ENCODE measurements around the gene GPR158. TPM values are rescaled to one million over a fixed set of nuclear protein-coding genes. Genes with fewer than 3 reads are reported as not detected.

Gene GPR158
- total and polyA plus RNA-seq, 9 of the 15 experiments (the other 6 are each of a cell fraction or from before 2014, with no cell fraction given) = 4.0 to 7.6 (median 5.0) TPM

GRCh38 chr10:25451401-25451800 lies 276.6 kb downstream of the GPR158 start:
- H3K27ac ChIP-seq (ENCODE audit: extremely low read depth, low read depth, low read length) = no peak overlapping the region
- no peaks in the 10 kb centered on the region for H3K9me3 ChIP-seq (replicated peaks; ENCODE audit: control insufficient read depth, insufficient read depth, low read depth, low read length)
- no peaks in the 10 kb centered on the region for H4K20me1 ChIP-seq (replicated peaks; ENCODE audit: control insufficient read depth, insufficient read depth, low read length)
- TF ChIP-seq CEBPG (CRISPR knock-in tag; IDR thresholded peaks at IDR 0.05) (no peak), CEBPG (tag; conservative IDR thresholded peaks at IDR 0.05 in 1 of 2, IDR thresholded peaks at IDR 0.05 in 1 of 2) (no peak), ID3 (CRISPR knock-in tag; IDR thresholded peaks at IDR 0.05) (no peak), ID3 (tag; IDR thresholded peaks at IDR 0.05) (no peak), ZNF253 (CRISPR knock-in tag; conservative IDR thresholded peaks at IDR 0.05) (no peak), ERF (CRISPR knock-in tag; IDR thresholded peaks at IDR 0.05) (no peak), HNRNPK (IDR thresholded peaks at IDR 0.05; ENCODE audit: low read depth, low read length, poor library complexity, severe bottlenecking) (no peak), SNRNP70 (optimal IDR thresholded peaks at IDR 0.05; ENCODE audit: low read depth, low read length) (no peak), SRSF7 (optimal IDR thresholded peaks at IDR 0.05; ENCODE audit: low read depth, low read length) (no peak), POLR3A (IDR thresholded peaks at IDR 0.05; ENCODE audit: borderline replicate concordance, extremely low read depth, insufficient read depth, insufficient read length) (no peak), ZBTB12 (CRISPR knock-in tag; IDR thresholded peaks at IDR 0.05) (no peak), RBM14 (IDR thresholded peaks at IDR 0.05; ENCODE audit: borderline replicate concordance, insufficient read depth, low read depth, low read length) (no peak), SOX6 (IDR thresholded peaks at IDR 0.05) (no peak), HOXB6 (CRISPR knock-in tag; IDR thresholded peaks at IDR 0.05; ENCODE audit: borderline replicate concordance) (no peak), MYNN (IDR thresholded peaks at IDR 0.05) (no peak), MYNN (CRISPR knock-in tag; IDR thresholded peaks at IDR 0.05) (no peak), CHCHD3 (CRISPR knock-in tag; IDR thresholded peaks at IDR 0.05) (no peak), DNMT1 (IDR thresholded peaks at IDR 0.05) (no peak), POLR2A (conservative IDR thresholded peaks at IDR 0.05) (no peak)
- TF ChIP-seq, protein P1, sequence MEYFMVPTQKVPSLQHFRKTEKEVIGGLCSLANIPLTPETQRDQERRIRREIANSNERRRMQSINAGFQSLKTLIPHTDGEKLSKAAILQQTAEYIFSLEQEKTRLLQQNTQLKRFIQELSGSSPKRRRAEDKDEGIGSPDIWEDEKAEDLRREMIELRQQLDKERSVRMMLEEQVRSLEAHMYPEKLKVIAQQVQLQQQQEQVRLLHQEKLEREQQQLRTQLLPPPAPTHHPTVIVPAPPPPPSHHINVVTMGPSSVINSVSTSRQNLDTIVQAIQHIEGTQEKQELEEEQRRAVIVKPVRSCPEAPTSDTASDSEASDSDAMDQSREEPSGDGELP (CRISPR knock-in tag; IDR thresholded peaks at IDR 0.05; ENCODE audit: borderline replicate concordance) = no peak
- TF ChIP-seq, protein P2, sequence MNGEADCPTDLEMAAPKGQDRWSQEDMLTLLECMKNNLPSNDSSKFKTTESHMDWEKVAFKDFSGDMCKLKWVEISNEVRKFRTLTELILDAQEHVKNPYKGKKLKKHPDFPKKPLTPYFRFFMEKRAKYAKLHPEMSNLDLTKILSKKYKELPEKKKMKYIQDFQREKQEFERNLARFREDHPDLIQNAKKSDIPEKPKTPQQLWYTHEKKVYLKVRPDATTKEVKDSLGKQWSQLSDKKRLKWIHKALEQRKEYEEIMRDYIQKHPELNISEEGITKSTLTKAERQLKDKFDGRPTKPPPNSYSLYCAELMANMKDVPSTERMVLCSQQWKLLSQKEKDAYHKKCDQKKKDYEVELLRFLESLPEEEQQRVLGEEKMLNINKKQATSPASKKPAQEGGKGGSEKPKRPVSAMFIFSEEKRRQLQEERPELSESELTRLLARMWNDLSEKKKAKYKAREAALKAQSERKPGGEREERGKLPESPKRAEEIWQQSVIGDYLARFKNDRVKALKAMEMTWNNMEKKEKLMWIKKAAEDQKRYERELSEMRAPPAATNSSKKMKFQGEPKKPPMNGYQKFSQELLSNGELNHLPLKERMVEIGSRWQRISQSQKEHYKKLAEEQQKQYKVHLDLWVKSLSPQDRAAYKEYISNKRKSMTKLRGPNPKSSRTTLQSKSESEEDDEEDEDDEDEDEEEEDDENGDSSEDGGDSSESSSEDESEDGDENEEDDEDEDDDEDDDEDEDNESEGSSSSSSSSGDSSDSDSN (IDR thresholded peaks at IDR 0.05; ENCODE audit: borderline replicate concordance in 1 of 2, low read depth in 2 of 2, low read length in 2 of 2) = no peak
- H3K9ac ChIP-seq (ENCODE audit: insufficient read depth in 1 of 2, low read depth in 2 of 2, low read length in 2 of 2) = no peak overlapping the region
- in situ Hi-C loops (cut with MboI) = no loop called here
- no peaks in the 10 kb centered on the region for H3K9me1 ChIP-seq (ENCODE audit: control insufficient read depth, insufficient read depth, low read length)
- no peaks in the 10 kb centered on the region for H3K27me3 ChIP-seq (ENCODE audit: control insufficient read depth in 2 of 2, insufficient read depth in 2 of 2, low read length in 2 of 2)
- no peak overlapping the region for H2AFZ ChIP-seq (ENCODE audit: low read depth, low read length)
- DNase-seq (ENCODE audit: extremely low read depth in 1 of 4, low spot score in 3 of 4) (no peak), ATAC-seq (no peak), FAIRE-seq (no peak)
- intact Hi-C loops (cut with micrococcal nuclease) = no loop called here
- no peaks in the 10 kb centered on the region for H3K36me3 ChIP-seq (ENCODE audit: control insufficient read depth, insufficient read depth, low read length)
- H3K4me2 ChIP-seq (ENCODE audit: insufficient read depth, low read length) = no peak overlapping the region
- no peaks in the 10 kb centered on the region for H3K79me2 ChIP-seq (ENCODE audit: control insufficient read depth, insufficient read depth, low read length)
- CTCF ChIA-PET (ENCODE audit: low intra/inter-chr PET ratio) = no interaction called here
- no peak overlapping the region for H3K4me3 ChIP-seq
- POLR2A ChIA-PET = no interaction called here
- BruUV-seq (replicated peaks) = no TSS peak
- WGBS (ENCODE audit: insufficient coverage, low coverage, missing lambda C conversion rate) = 41% methylated on average over 4 of the region's 4 CpGs
- H3K4me1 ChIP-seq (replicated peaks in 1 of 2; ENCODE audit: control insufficient read depth in 2 of 2, insufficient read depth in 2 of 2, low read length in 2 of 2) = no peaks in the 10 kb centered on the region
